H1 (cell line): ENCODE results near the gene PPP1R14B. TPM values are rescaled to one million over a fixed set of nuclear protein-coding genes. Genes with fewer than 3 reads are reported as not detected.

Source experiments
- CTCF ChIA-PET: fragments of 300-600 bp; sonication (Branson Sonifier 250); formaldehyde crosslinking; loops from one replicate; lab custom pipeline; 2021; ENCODE audit not compliant: partially characterized antibody; lab: Charles Lee
- POLR2A ChIA-PET: fragments of 300-600 bp; sonication (Branson Sonifier 250); formaldehyde crosslinking; loops from one replicate; lab custom pipeline; 2021; ENCODE audit warnings: inconsistent platforms; ENCODE audit not compliant: partially characterized antibody; lab: Charles Lee
- DNase-seq, 2 experiments: peaks; one replicate each; pipeline versions ENCODE4 v3.0.0 to v3.0.0-alpha.2; 2010 to 2022; ENCODE audit warnings: low spot score in 2 of 2, low read depth in 1 of 2, mixed read lengths in 1 of 2
- FAIRE-seq: peaks from 2 replicates; lab custom pipeline; 2011; peaks lifted over from hg19 to GRCh38; lab: Jason Lieb, UNC
- H2AFZ ChIP-seq: 2 replicates; pipeline ENCODE4 v1.8.1; 2012; ENCODE audit warnings: low read length, inconsistent platforms
- H2AK5ac ChIP-seq: 2 replicates; pipeline ENCODE4 v1.6.1; 2013; ENCODE audit warnings: low read depth, low read length
- H2BK120ac ChIP-seq: replicated peaks from 2 replicates; pipeline ENCODE3; 2013; ENCODE audit warnings: low read depth, low read length, inconsistent platforms
- H2BK12ac ChIP-seq: 2 replicates; pipeline ENCODE4 v1.6.1; 2013; ENCODE audit warnings: low read depth, low read length
- H2BK15ac ChIP-seq: 2 replicates; pipeline ENCODE4 v1.6.1; 2013; ENCODE audit warnings: low read length
- H2BK20ac ChIP-seq: 2 replicates; pipeline ENCODE4 v1.6.1; 2013; ENCODE audit warnings: low read length
- H2BK5ac ChIP-seq: 2 replicates; pipeline ENCODE4 v1.6.1; 2013; ENCODE audit warnings: low read depth, low read length
- H3K14ac ChIP-seq: 2 replicates; pipeline ENCODE4 v1.6.1; 2013; ENCODE audit warnings: inconsistent platforms; ENCODE audit not compliant: insufficient read length
- H3K18ac ChIP-seq: 2 replicates; pipeline ENCODE4 v1.6.1; 2013; ENCODE audit warnings: low read length; ENCODE audit errors: extremely low read depth
- H3K23ac ChIP-seq: 2 replicates; pipeline ENCODE4 v1.6.1; 2013; ENCODE audit warnings: inconsistent platforms; ENCODE audit not compliant: insufficient read length
- H3K23me2 ChIP-seq: 2 replicates; pipeline ENCODE4 v1.6.1; 2013; ENCODE audit warnings: low read depth, low read length
- H3K27ac ChIP-seq: 2 replicates; pipeline ENCODE4 v1.6.1; 2011; ENCODE audit warnings: low read depth, low read length, inconsistent platforms
- H3K27me3 ChIP-seq, 4 experiments: replicated peaks in 1 of 4; 1 replicate in 1 of 4; 2 replicates in 3 of 4; pipeline versions ENCODE4 v1.6.1 to v1.8.1; 2011 to 2013; ENCODE audit warnings: low read length in 3 of 4, mild to moderate bottlenecking in 3 of 4, inconsistent platforms in 2 of 4, mixed read lengths in 2 of 4, moderate library complexity in 1 of 4; ENCODE audit not compliant: control insufficient read depth in 3 of 4, insufficient read depth in 3 of 4; ENCODE audit errors: extremely low read depth in 1 of 4
- H3K36me3 ChIP-seq, 4 experiments: 2 replicates each; pipeline versions ENCODE4 v1.6.1 to v1.8.1; 2011 to 2013; ENCODE audit warnings: mild to moderate bottlenecking in 4 of 4, low read length in 3 of 4, moderate library complexity in 2 of 4, control low read depth in 1 of 4, inconsistent platforms in 1 of 4; ENCODE audit not compliant: insufficient read depth in 4 of 4, control insufficient read depth in 2 of 4
- H3K4ac ChIP-seq: replicated peaks from 2 replicates; pipeline ENCODE3; 2013; ENCODE audit warnings: low read length, low read depth, mixed read lengths, inconsistent platforms; ENCODE audit not compliant: insufficient read length
- H3K4me1 ChIP-seq, 4 experiments: replicated peaks in 1 of 4; 1 replicate in 1 of 4; 2 replicates in 3 of 4; pipeline versions ENCODE4 v1.6.1 to v1.8.1; 2011 to 2013; ENCODE audit warnings: low read length in 3 of 4, inconsistent platforms in 2 of 4, mixed read lengths in 1 of 4; ENCODE audit not compliant: insufficient read depth in 4 of 4, control insufficient read depth in 3 of 4
- H3K4me2 ChIP-seq, 2 experiments: 2 replicates each; pipeline versions ENCODE4 v1.6.1 to v1.8.1; 2011 to 2013; ENCODE audit warnings: low read depth in 2 of 2, low read length in 2 of 2, control low read depth in 1 of 2, inconsistent platforms in 1 of 2, mild to moderate bottlenecking in 1 of 2; ENCODE audit not compliant: insufficient read depth in 1 of 2
- H3K4me3 ChIP-seq, 4 experiments: fragments of 200-600, 300-600 bp in 1 of 4; sonication (generic), shearing (Covaris generic), sonication (Bioruptor Twin) in 1 of 4; 2 replicates each; pipeline versions ENCODE4 v1.5.1 to v1.8.1; 2011 to 2016; ENCODE audit warnings: low read length in 4 of 4, low read depth in 3 of 4, control low read depth in 2 of 4, inconsistent platforms in 2 of 4, mild to moderate bottlenecking in 2 of 4, mixed read lengths in 1 of 4, moderate library complexity in 1 of 4; ENCODE audit not compliant: insufficient read depth in 2 of 4; ENCODE audit errors: extremely low read depth in 1 of 4
- H3K56ac ChIP-seq: replicated peaks from 2 replicates; pipeline ENCODE3; 2013; ENCODE audit warnings: low read depth, mild to moderate bottlenecking, mixed read lengths, low read length, inconsistent platforms; ENCODE audit not compliant: insufficient read length
- H3K79me1 ChIP-seq: 2 replicates; pipeline ENCODE4 v1.6.1; 2013; ENCODE audit warnings: low read depth, low read length, control low read depth
- H3K79me2 ChIP-seq, 2 experiments: 2 replicates each; pipeline versions ENCODE4 v1.6.1 to v1.8.1; 2012 to 2013; ENCODE audit warnings: low read length in 2 of 2, mild to moderate bottlenecking in 2 of 2, inconsistent platforms in 1 of 2; ENCODE audit not compliant: insufficient read depth in 2 of 2, control insufficient read depth in 1 of 2
- H3K9ac ChIP-seq, 4 experiments: replicated peaks in 1 of 4; 1 replicate in 1 of 4; 2 replicates in 3 of 4; pipeline versions ENCODE4 v1.6.1 to v1.8.1; 2011 to 2013; ENCODE audit warnings: low read depth in 3 of 4, low read length in 3 of 4, control low read depth in 2 of 4, mild to moderate bottlenecking in 2 of 4, moderate library complexity in 2 of 4, inconsistent platforms in 1 of 4; ENCODE audit errors: extremely low read depth in 1 of 4
- H3K9me3 ChIP-seq, 2 experiments: 2 replicates each; pipeline versions ENCODE4 v1.6.1 to v1.8.1; 2012 to 2013; ENCODE audit warnings: mild to moderate bottlenecking in 2 of 2, moderate library complexity in 2 of 2, control low read depth in 1 of 2, inconsistent platforms in 1 of 2, low read depth in 1 of 2, low read length in 1 of 2, mixed read lengths in 1 of 2; ENCODE audit not compliant: insufficient read depth in 2 of 2
- H4K20me1 ChIP-seq, 2 experiments: replicated peaks in 1 of 2; 2 replicates each; pipeline versions ENCODE3 to v1.8.1; 2011 to 2013; ENCODE audit warnings: inconsistent platforms in 2 of 2, low read length in 2 of 2, mild to moderate bottlenecking in 1 of 2; ENCODE audit not compliant: insufficient read depth in 2 of 2, control insufficient read depth in 1 of 2
- H4K5ac ChIP-seq: 2 replicates; pipeline ENCODE4 v1.6.1; 2013; ENCODE audit warnings: low read length, low read depth, mixed read lengths, inconsistent platforms; ENCODE audit not compliant: insufficient read length
- H4K8ac ChIP-seq: 2 replicates; pipeline ENCODE4 v1.8.0; 2013; ENCODE audit warnings: mild to moderate bottlenecking, moderate library complexity, low read length, inconsistent platforms; ENCODE audit not compliant: insufficient read depth; ENCODE audit errors: extremely low read depth
- H4K91ac ChIP-seq: replicated peaks from 2 replicates; pipeline ENCODE3; 2013; ENCODE audit warnings: low read length, mixed read lengths, inconsistent platforms; ENCODE audit not compliant: insufficient read length
- CBX5 ChIP-seq: fragments of 300-800, 300-1000 bp; sonication (generic); IDR thresholded peaks from 2 replicates; pipeline ENCODE4 v1.7.1; 2016; ENCODE audit warnings: antibody characterized with exemption, low read length, low read depth
- EZH2 ChIP-seq: fragments of 200-600 bp; sonication (generic); IDR thresholded peaks from 2 replicates; pipeline ENCODE4 v1.7.1; 2012; ENCODE audit warnings: low read depth, mild to moderate bottlenecking, moderate library complexity, low read length, inconsistent platforms; ENCODE audit not compliant: severe bottlenecking
- NRF1 ChIP-seq: IDR thresholded peaks from 2 replicates; pipeline ENCODE4 v1.6.1; 2011; ENCODE audit warnings: mild to moderate bottlenecking, low read depth, low read length, improper control_type of control experiment
- SIX5 ChIP-seq: IDR thresholded peaks from 2 replicates; pipeline ENCODE4 v1.6.1; 2011; ENCODE audit warnings: mild to moderate bottlenecking, low read depth, low read length
- SP1 ChIP-seq: IDR thresholded peaks from 2 replicates; pipeline ENCODE4 v1.6.1; 2011; ENCODE audit warnings: low read depth, low read length
- WGBS, 2 experiments: shearing (Covaris generic) in 1 of 2; methylation state at CpG; one replicate each; pipeline versions ENCODE4 v1.1.6 to v1.1.7; 2013 to 2015; ENCODE audit warnings: low lambda C conversion rate in 2 of 2, mixed read lengths in 2 of 2, inconsistent platforms in 1 of 2, low coverage in 1 of 2, missing lambda C conversion rate in 1 of 2; ENCODE audit not compliant: insufficient replicate concordance in 2 of 2, insufficient coverage in 1 of 2, insufficient read length in 1 of 2; ENCODE audit errors: extremely low coverage in 1 of 2, missing lambda C conversion rate in 1 of 2; 5-methylcytosine and 5-hydroxymethylcytosine counted together
- polyA plus RNA-seq, 7 experiments: library from polyadenylated mRNA; depleted of rRNA in 3 of 7; stranded (reverse) in 5 of 7; unstranded in 2 of 7; fragments of >200 nt in 5 of 7; fragments of 200-250 nt in 2 of 7; gene quantifications; 1 replicate in 5 of 7; 2 replicates in 1 of 7; 4 replicates in 1 of 7; pipeline versions ENCODE4 v1.2.1 to v1.2.3, GENCODE V29; 2011 to 2013; ENCODE audit warnings: missing spikeins in 2 of 7, mixed read lengths in 2 of 7
- total RNA-seq: library from RNA; stranded (reverse); fragmentation: NEBNext Ultra II Directional; extraction: Animal tissue kit (Norgen Biotek cat#: 25700); gene quantifications from 2 replicates; pipeline ENCODE4 v1.2.1, GENCODE V29; 2021
- TF ChIP-seq, protein P1 (sequence below), 3 experiments: IDR thresholded peaks; 1 replicate in 2 of 3; 2 replicates in 1 of 3; pipeline versions ENCODE4 v1.5.1 to v1.6.1; 2011; ENCODE audit warnings: low read length in 3 of 3, mild to moderate bottlenecking in 3 of 3, inconsistent platforms in 2 of 3, low read depth in 1 of 3, moderate library complexity in 1 of 3; ENCODE audit not compliant: insufficient read depth in 1 of 3; ENCODE audit errors: control extremely low read depth in 1 of 3
- TF ChIP-seq, protein P2 (sequence below): IDR thresholded peaks from 2 replicates; pipeline ENCODE4 v1.6.1; 2012; ENCODE audit warnings: inconsistent platforms
- TF ChIP-seq, protein P3 (sequence below): IDR thresholded peaks from 2 replicates; pipeline ENCODE4 v1.6.1; 2011; ENCODE audit warnings: low read depth, mild to moderate bottlenecking, low read length; ENCODE audit not compliant: insufficient read depth
- TF ChIP-seq, protein P4 (sequence below): IDR thresholded peaks from 2 replicates; pipeline ENCODE4 v1.6.1; 2012; ENCODE audit warnings: inconsistent platforms

PPP1R14B gene
- total and polyA plus RNA-seq, 2 of the 8 experiments (the other 6 are each of a cell fraction or from before 2014, with no cell fraction given) = 265 to 419 TPM

DNA sequence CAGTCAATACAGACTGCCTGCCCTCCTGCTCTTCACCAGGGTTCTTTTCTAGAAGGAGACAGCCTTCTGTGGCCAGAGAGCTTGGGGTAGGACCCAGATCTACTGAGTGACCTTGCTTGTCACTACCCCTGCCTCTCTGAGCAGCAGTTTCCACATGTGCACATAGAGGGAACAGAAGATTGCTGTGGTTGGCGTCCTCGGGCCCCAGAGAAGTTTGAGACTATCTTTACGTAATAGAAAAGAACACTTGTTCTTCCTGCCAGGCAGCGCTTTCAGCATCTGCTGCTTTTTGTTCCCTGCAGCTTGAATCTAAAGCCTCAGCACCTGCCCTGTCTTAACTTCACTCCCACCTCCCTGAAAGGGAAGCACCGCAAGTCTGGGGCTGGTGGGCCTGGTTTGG lies 7.7 kb downstream of the PPP1R14B start:
- peaks cover 0 to 5% of the 10 kb centered on the region in 2 experiments; a peak in 1 of 4 replicates for H3K79me2 ChIP-seq
- H3K4ac ChIP-seq = no peak overlapping the region
- ChIA-PET POLR2A (interaction anchor here (0.6 to 11.9 kb wide), 8 partner anchors 8 to 78 kb away, joined by 3 to 190 read pairs (median 4); partner anchors contain the start of genes FKBP2, NUDT22, PLCB3 and PPP1R14B), CTCF (interaction anchor here (0.7 to 4.5 kb wide), 4 partner anchors 13 to 64 kb away, joined by 3 to 26 read pairs (median 4); partner anchors contain the start of gene PLCB3)
- no peaks in the 10 kb centered on the region for H3K79me1 ChIP-seq
- no peak overlapping the region for H2BK5ac ChIP-seq
- no peak overlapping the region for H3K23ac ChIP-seq
- H3K9me3 ChIP-seq = no peaks in the 10 kb centered on the region
- H2AFZ ChIP-seq = no peak overlapping the region
- H4K20me1 ChIP-seq = peaks cover 0 to 11% of the 10 kb centered on the region in 2 experiments
- H2BK15ac ChIP-seq = no peak overlapping the region
- H3K36me3 ChIP-seq = peaks cover 0 to 11% (median 5%) of the 10 kb centered on the region in 4 experiments; a peak in 3 of 8 replicates
- no peak overlapping the region for H2BK12ac ChIP-seq
- peaks cover 0 to 3% (median 0%) of the 10 kb centered on the region in 4 experiments; a peak in 2 of 7 replicates for H3K27me3 ChIP-seq
- H3K18ac ChIP-seq = no peak overlapping the region
- no peak overlapping the region for H3K14ac ChIP-seq
- H3K23me2 ChIP-seq = peaks cover 15% of the 10 kb centered on the region
- H3K56ac ChIP-seq = no peak overlapping the region
- no peak overlapping the region for H3K4me2 ChIP-seq
- H4K91ac ChIP-seq = no peak overlapping the region
- no peak for FAIRE-seq
- H3K4me3 ChIP-seq = no peak overlapping the region
- H3K4me1 ChIP-seq = peaks cover 0 to 16% (median 8%) of the 10 kb centered on the region in 4 experiments; a peak in 6 of 7 replicates
- DNase-seq = no peak
- H2BK20ac ChIP-seq = no peak overlapping the region
- no peak overlapping the region for H4K8ac ChIP-seq
- H3K27ac ChIP-seq = no peak overlapping the region
- no peak overlapping the region for H3K9ac ChIP-seq
- H4K5ac ChIP-seq = no peak overlapping the region
- no peak overlapping the region for H2AK5ac ChIP-seq
- H2BK120ac ChIP-seq = no peak overlapping the region
- WGBS, 2 experiments = 84% methylated on average over 5 of the region's 5 CpGs; no CpG with 5 or more reads in 1 of the 2 experiments
- TF ChIP-seq SIX5 = no peak
- TF ChIP-seq CBX5 = no peak
- no peak for TF ChIP-seq SP1
- TF ChIP-seq, protein P1, sequence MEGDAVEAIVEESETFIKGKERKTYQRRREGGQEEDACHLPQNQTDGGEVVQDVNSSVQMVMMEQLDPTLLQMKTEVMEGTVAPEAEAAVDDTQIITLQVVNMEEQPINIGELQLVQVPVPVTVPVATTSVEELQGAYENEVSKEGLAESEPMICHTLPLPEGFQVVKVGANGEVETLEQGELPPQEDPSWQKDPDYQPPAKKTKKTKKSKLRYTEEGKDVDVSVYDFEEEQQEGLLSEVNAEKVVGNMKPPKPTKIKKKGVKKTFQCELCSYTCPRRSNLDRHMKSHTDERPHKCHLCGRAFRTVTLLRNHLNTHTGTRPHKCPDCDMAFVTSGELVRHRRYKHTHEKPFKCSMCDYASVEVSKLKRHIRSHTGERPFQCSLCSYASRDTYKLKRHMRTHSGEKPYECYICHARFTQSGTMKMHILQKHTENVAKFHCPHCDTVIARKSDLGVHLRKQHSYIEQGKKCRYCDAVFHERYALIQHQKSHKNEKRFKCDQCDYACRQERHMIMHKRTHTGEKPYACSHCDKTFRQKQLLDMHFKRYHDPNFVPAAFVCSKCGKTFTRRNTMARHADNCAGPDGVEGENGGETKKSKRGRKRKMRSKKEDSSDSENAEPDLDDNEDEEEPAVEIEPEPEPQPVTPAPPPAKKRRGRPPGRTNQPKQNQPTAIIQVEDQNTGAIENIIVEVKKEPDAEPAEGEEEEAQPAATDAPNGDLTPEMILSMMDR (IDR thresholded peaks at IDR 0.05; ENCODE audit: control extremely low read depth in 1 of 3, insufficient read depth in 1 of 3, low read depth in 1 of 3, low read length in 3 of 3) = no peak
- TF ChIP-seq, protein P2, sequence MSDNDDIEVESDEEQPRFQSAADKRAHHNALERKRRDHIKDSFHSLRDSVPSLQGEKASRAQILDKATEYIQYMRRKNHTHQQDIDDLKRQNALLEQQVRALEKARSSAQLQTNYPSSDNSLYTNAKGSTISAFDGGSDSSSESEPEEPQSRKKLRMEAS = no peak
- TF ChIP-seq, protein P3, sequence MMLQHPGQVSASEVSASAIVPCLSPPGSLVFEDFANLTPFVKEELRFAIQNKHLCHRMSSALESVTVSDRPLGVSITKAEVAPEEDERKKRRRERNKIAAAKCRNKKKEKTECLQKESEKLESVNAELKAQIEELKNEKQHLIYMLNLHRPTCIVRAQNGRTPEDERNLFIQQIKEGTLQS = no peak
- TF ChIP-seq EZH2 = no peak
- TF ChIP-seq NRF1 = no peak
- TF ChIP-seq, protein P4, sequence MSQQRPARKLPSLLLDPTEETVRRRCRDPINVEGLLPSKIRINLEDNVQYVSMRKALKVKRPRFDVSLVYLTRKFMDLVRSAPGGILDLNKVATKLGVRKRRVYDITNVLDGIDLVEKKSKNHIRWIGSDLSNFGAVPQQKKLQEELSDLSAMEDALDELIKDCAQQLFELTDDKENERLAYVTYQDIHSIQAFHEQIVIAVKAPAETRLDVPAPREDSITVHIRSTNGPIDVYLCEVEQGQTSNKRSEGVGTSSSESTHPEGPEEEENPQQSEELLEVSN = no peak
